Skeletal muscle tissue (tissue), 4 donors: Measurements from ENCODE around the gene PALD1. TPM values are rescaled to one million over a fixed set of nuclear protein-coding genes. Genes with fewer than 3 reads are reported as not detected.

Experiments
- H3K27ac ChIP-seq: one replicate; pipeline ENCODE4 v1.7.0; 2013; ENCODE audit warnings: mild to moderate bottlenecking, low read depth, low read length, inconsistent platforms
- H3K27me3 ChIP-seq, 3 donors: one replicate each; pipeline ENCODE4 v1.7.0; 2013; ENCODE audit warnings: low read length in 3 of 3; ENCODE audit not compliant: control insufficient read depth in 3 of 3, insufficient read depth in 3 of 3
- H3K36me3 ChIP-seq, 3 donors: one replicate each; pipeline ENCODE4 v1.7.0; 2013; ENCODE audit warnings: low read length in 3 of 3; ENCODE audit not compliant: control insufficient read depth in 3 of 3, insufficient read depth in 3 of 3
- H3K4me1 ChIP-seq, 3 donors: one replicate each; pipeline ENCODE4 v1.7.0; 2013; ENCODE audit warnings: low read length in 3 of 3, mild to moderate bottlenecking in 3 of 3; ENCODE audit not compliant: control insufficient read depth in 3 of 3, insufficient read depth in 3 of 3
- H3K4me3 ChIP-seq, 3 donors: one replicate each; pipeline ENCODE4 v1.7.0; 2013; ENCODE audit warnings: low read length in 3 of 3
- H3K9ac ChIP-seq, 3 donors: one replicate each; pipeline ENCODE4 v1.7.0; 2013; ENCODE audit warnings: low read length in 3 of 3, mild to moderate bottlenecking in 3 of 3, moderate library complexity in 2 of 3, low read depth in 1 of 3
- H3K9me3 ChIP-seq, 3 donors: one replicate each; pipeline ENCODE4 v1.7.0; 2013; ENCODE audit warnings: low read length in 3 of 3; ENCODE audit not compliant: control insufficient read depth in 3 of 3
- total RNA-seq: library from RNA; depleted of rRNA; stranded (reverse); fragments of >200 nt; gene quantifications from one replicate; pipeline ENCODE4 v1.2.3, GENCODE V29; 2014
- donor health status: Osteomylitis.

PALD1 gene
- total RNA-seq, 1 donor from 2014 or later: 15.7 TPM

GRCh38 chr10:70598857-70599295, 120.3 kb downstream of the PALD1 start:
- no peak overlapping the region for H3K27ac ChIP-seq
- H3K27me3 ChIP-seq: no peaks in the 10 kb centered on the region
- H3K9me3 ChIP-seq: no peaks in the 10 kb centered on the region
- H3K9ac ChIP-seq: no peak overlapping the region
- no peaks in the 10 kb centered on the region for H3K36me3 ChIP-seq
- no peaks in the 10 kb centered on the region for H3K4me1 ChIP-seq
- no peak overlapping the region for H3K4me3 ChIP-seq

GRCh38 chr10:70599319-70599718, 120.8 kb downstream of the PALD1 start:
- no peaks in the 10 kb centered on the region for H3K27me3 ChIP-seq
- H3K9me3 ChIP-seq: no peaks in the 10 kb centered on the region
- H3K4me1 ChIP-seq: no peaks in the 10 kb centered on the region
- no peaks in the 10 kb centered on the region for H3K36me3 ChIP-seq
- no peak overlapping the region for H3K27ac ChIP-seq
- no peak overlapping the region for H3K9ac ChIP-seq
- H3K4me3 ChIP-seq: no peak overlapping the region

GRCh38 chr10:70599791-70600190, 121.2 kb downstream of the PALD1 start:
- Histone ChIP-seq H3K4me1 (no peaks in the 10 kb centered on the region), H3K27me3 (no peaks in the 10 kb centered on the region), H3K27ac (no peak overlapping the region), H3K9me3 (no peaks in the 10 kb centered on the region), H3K36me3 (no peaks in the 10 kb centered on the region), H3K4me3 (no peak overlapping the region), H3K9ac (no peak overlapping the region)

GRCh38 chr10:70600512-70601395, 122.2 kb downstream of the PALD1 start:
- no peak overlapping the region for H3K27ac ChIP-seq
- H3K9me3 ChIP-seq: no peaks in the 10 kb centered on the region
- no peak overlapping the region for H3K4me3 ChIP-seq
- H3K4me1 ChIP-seq: no peaks in the 10 kb centered on the region
- no peaks in the 10 kb centered on the region for H3K36me3 ChIP-seq
- H3K9ac ChIP-seq: no peak overlapping the region
- no peaks in the 10 kb centered on the region for H3K27me3 ChIP-seq

GRCh38 chr10:70601746-70602145, 123.2 kb downstream of the PALD1 start:
- H3K36me3 ChIP-seq: no peaks in the 10 kb centered on the region
- H3K27ac ChIP-seq: no peak overlapping the region
- no peaks in the 10 kb centered on the region for H3K9me3 ChIP-seq
- H3K27me3 ChIP-seq: no peaks in the 10 kb centered on the region
- no peak overlapping the region for H3K4me3 ChIP-seq
- H3K4me1 ChIP-seq: no peaks in the 10 kb centered on the region
- no peak overlapping the region for H3K9ac ChIP-seq

- no peak within 1 kb of the TSS for H3K27ac ChIP-seq
- no peaks in the 10 kb centered on the region for H3K36me3 ChIP-seq
- H3K4me1 ChIP-seq: no peaks in the 10 kb centered on the region
- no peaks in the 10 kb centered on the region for H3K9me3 ChIP-seq
- no peak within 1 kb of the TSS for H3K9ac ChIP-seq
- no peaks in the 10 kb centered on the region for H3K27me3 ChIP-seq
- H3K4me3 ChIP-seq: no peak within 1 kb of the TSS
These were observed 124.3 kb downstream of the PALD1 start, which contains the start of gene PRF1 for GRCh38 chr10:70602665-70603448. Gene PRF1, minus strand, starts transcription at chr10:70602741. Its CDS starts 1,839 bp downstream, at chr10:70600902.

- H3K9me3 ChIP-seq: no peaks in the 10 kb centered on the region
- H3K4me1 ChIP-seq: no peaks in the 10 kb centered on the region
- H3K9ac ChIP-seq: no peak overlapping the region
- no peaks in the 10 kb centered on the region for H3K27me3 ChIP-seq
- no peak overlapping the region for H3K4me3 ChIP-seq
- no peaks in the 10 kb centered on the region for H3K36me3 ChIP-seq
- no peak overlapping the region for H3K27ac ChIP-seq
These were observed 124.9 kb downstream of the PALD1 start for GRCh38 chr10:70603449-70603801.

- no peaks in the 10 kb centered on the region for H3K27me3 ChIP-seq
These were observed 125.5 kb downstream of the PALD1 start for GRCh38 chr10:70604106-70604505.

GRCh38 chr10:70605161-70605560, 126.6 kb downstream of the PALD1 start:
- H3K4me3 ChIP-seq: no peak overlapping the region
- H3K4me1 ChIP-seq: no peaks in the 10 kb centered on the region
- H3K27me3 ChIP-seq: no peaks in the 10 kb centered on the region
- no peaks in the 10 kb centered on the region for H3K36me3 ChIP-seq
- H3K27ac ChIP-seq: no peak overlapping the region
- H3K9ac ChIP-seq: no peak overlapping the region
- H3K9me3 ChIP-seq: no peaks in the 10 kb centered on the region

More at GRCh38 chr10:70604106-70604505, 125.5 kb downstream of the PALD1 start:
- Histone ChIP-seq H3K4me1 (no peaks in the 10 kb centered on the region), H3K4me3 (no peak overlapping the region), H3K36me3 (no peaks in the 10 kb centered on the region), H3K9ac (no peak overlapping the region), H3K27ac (no peak overlapping the region), H3K9me3 (no peaks in the 10 kb centered on the region)

- no peaks in the 10 kb centered on the region for H3K9me3 ChIP-seq
- H3K4me1 ChIP-seq: no peaks in the 10 kb centered on the region
- no peaks in the 10 kb centered on the region for H3K27me3 ChIP-seq
- H3K4me3 ChIP-seq: no peak overlapping the region
- H3K27ac ChIP-seq: no peak overlapping the region
- no peak overlapping the region for H3K9ac ChIP-seq
- H3K36me3 ChIP-seq: no peaks in the 10 kb centered on the region
These were observed 129.4 kb downstream of the PALD1 start for GRCh38 chr10:70607936-70608335.
